T-helper 22 cell (primary cell): ENCODE data around the gene UBA5.
"Not testable (repeated sequence)": the region's sequence is repeated elsewhere in the genome, so short reads cannot be mapped to it uniquely, and the experiment has no call there.

Experiments
- DNase-seq: peaks from one replicate; pipeline ENCODE4 v3.0.0-alpha.2; 2020; ENCODE audit warnings: low read depth

The UBA5 gene

GRCh38 chr3:132660052-132660810 lies at the start of gene UBA5:
UBA5 (plus strand) TSS chr3:132660329; CDS start chr3:132660538, 209 bp downstream.
- peak; percentile 50 for DNase-seq

GRCh38 chr3:132615301-132615700 lies 44.8 kb upstream of the UBA5 start:
- not testable (repeated sequence) for DNase-seq

- DNase-seq: no peak
Observed at GRCh38 chr3:132615881-132616280, 44.2 kb upstream of the UBA5 start.

GRCh38 chr3:132616780-132617179 lies 43.3 kb upstream of the UBA5 start:
- no peak for DNase-seq

GRCh38 chr3:132622148-132622547 lies 38.0 kb upstream of the UBA5 start:
- no peak for DNase-seq

GRCh38 chr3:132622761-132623160 lies 37.4 kb upstream of the UBA5 start:
- no peak for DNase-seq

- no peak for DNase-seq
Observed at GRCh38 chr3:132623646-132624045, 36.5 kb upstream of the UBA5 start.

- no peak for DNase-seq
Observed at GRCh38 chr3:132624790-132625189, 35.3 kb upstream of the UBA5 start.

GRCh38 chr3:132625613-132626012 lies 34.5 kb upstream of the UBA5 start:
- no peak for DNase-seq

- DNase-seq: no peak
Observed at GRCh38 chr3:132626955-132627354, 33.2 kb upstream of the UBA5 start.

GRCh38 chr3:132628157-132628556 lies 32.0 kb upstream of the UBA5 start:
- no peak for DNase-seq

GRCh38 chr3:132629928-132630327 lies 30.2 kb upstream of the UBA5 start:
- DNase-seq: no peak

GRCh38 chr3:132630612-132631011 lies 29.5 kb upstream of the UBA5 start:
- DNase-seq: no peak

GRCh38 chr3:132635052-132635451 lies 25.1 kb upstream of the UBA5 start:
- no peak for DNase-seq

- no peak for DNase-seq
Observed at GRCh38 chr3:132637590-132637989, 22.5 kb upstream of the UBA5 start.

- no peak for DNase-seq
Observed at GRCh38 chr3:132638706-132639105, 21.4 kb upstream of the UBA5 start.

- not testable (repeated sequence) for DNase-seq
Observed at GRCh38 chr3:132641427-132641826, 18.7 kb upstream of the UBA5 start.

- no peak for DNase-seq
Observed at GRCh38 chr3:132641837-132642538, 18.1 kb upstream of the UBA5 start.

- DNase-seq: no peak
Observed at GRCh38 chr3:132642539-132642847, 17.6 kb upstream of the UBA5 start.

- no peak for DNase-seq
Observed at GRCh38 chr3:132643366-132643765, 16.8 kb upstream of the UBA5 start.

- no peak for DNase-seq
Observed at GRCh38 chr3:132645058-132645457, 15.1 kb upstream of the UBA5 start.

GRCh38 chr3:132650153-132650552 lies 10.0 kb upstream of the UBA5 start:
- no peak for DNase-seq

- DNase-seq: no peak
Observed at GRCh38 chr3:132652640-132653270, 7.4 kb upstream of the UBA5 start.
